SK-N-SH (cell line): ENCODE results near the gene MAP3K13. TPM values are rescaled to one million over a fixed set of nuclear protein-coding genes. Genes with fewer than 3 reads are reported as not detected.

Source experiments
- CTCF ChIA-PET: fragments of 300-600, 350-600 bp; formaldehyde crosslinking; extraction: SDS; loops from one replicate; lab custom pipeline; 2021; lab: Yijun Ruan, JAX
- POLR2A ChIA-PET: fragments of 350-600 bp; sonication (Branson Sonifier 250); formaldehyde crosslinking; extraction: SDS; loops from one replicate; lab custom pipeline; 2020; ENCODE audit warnings: antibody characterized with exemption, inconsistent platforms; lab: Yijun Ruan, JAX
- DNase-seq: peaks from one replicate; pipeline ENCODE4 v3.0.0; 2012
- H2AFZ ChIP-seq: fragments of 200-600 bp; sonication (generic); 2 replicates; pipeline ENCODE4 v1.8.1; 2016; ENCODE audit warnings: antibody characterized with exemption, mild to moderate bottlenecking, low read depth
- H3F3A ChIP-seq: fragments of 200-600 bp; sonication (generic); replicated peaks from 2 replicates; pipeline ENCODE3; 2016; ENCODE audit warnings: antibody characterized with exemption, mild to moderate bottlenecking; ENCODE audit not compliant: insufficient read depth
- H3K27ac ChIP-seq, 2 experiments: fragments of 200-500 bp in 1 of 2; fragments of 200-600 bp in 1 of 2; sonication (Bioruptor generic) in 1 of 2; sonication (generic), shearing (Covaris generic) in 1 of 2; 2 replicates each; pipeline versions ENCODE4 v1.5.1 to v1.6.1; 2014 to 2016; ENCODE audit warnings: low read depth in 2 of 2, inconsistent platforms in 1 of 2, low read length in 1 of 2, mild to moderate bottlenecking in 1 of 2, mixed read lengths in 1 of 2
- H3K27me3 ChIP-seq: fragments of 200-600 bp; sonication (generic), shearing (Covaris generic); 2 replicates; pipeline ENCODE4 v1.6.1; 2016; ENCODE audit warnings: mixed run types; ENCODE audit not compliant: insufficient read depth
- H3K36me3 ChIP-seq, 2 experiments: fragments of 200-500 bp in 1 of 2; fragments of 200-600 bp in 1 of 2; sonication (Bioruptor generic) in 1 of 2; sonication (generic) in 1 of 2; replicated peaks in 1 of 2; 2 replicates each; pipeline versions ENCODE3 to v1.5.1; 2014 to 2016; ENCODE audit warnings: low read length in 1 of 2, mild to moderate bottlenecking in 1 of 2; ENCODE audit not compliant: insufficient read depth in 2 of 2, control insufficient read depth in 1 of 2
- H3K4me1 ChIP-seq, 2 experiments: fragments of 200-500 bp in 1 of 2; fragments of 200-600 bp in 1 of 2; sonication (Bioruptor generic) in 1 of 2; sonication (generic), shearing (Covaris generic) in 1 of 2; 2 replicates each; pipeline versions ENCODE4 v1.5.1 to v1.6.1; 2014 to 2016; ENCODE audit warnings: low read depth in 1 of 2, low read length in 1 of 2, mixed run types in 1 of 2; ENCODE audit not compliant: insufficient read depth in 2 of 2, control insufficient read depth in 1 of 2
- H3K4me2 ChIP-seq: fragments of 200-600 bp; sonication (generic), shearing (Covaris generic); 2 replicates; pipeline ENCODE4 v1.6.1; 2017; ENCODE audit warnings: mixed run types
- H3K4me3 ChIP-seq, 2 experiments: fragments of 200-500 bp in 1 of 2; fragments of 200-600 bp in 1 of 2; sonication (Bioruptor generic) in 1 of 2; sonication (generic), shearing (Covaris generic) in 1 of 2; 2 replicates each; pipeline versions ENCODE4 v1.5.1 to v1.8.1; 2014 to 2016; ENCODE audit warnings: low read depth in 2 of 2, inconsistent platforms in 1 of 2, low read length in 1 of 2, mild to moderate bottlenecking in 1 of 2, mixed read lengths in 1 of 2, moderate library complexity in 1 of 2
- H3K79me2 ChIP-seq: fragments of 200-600 bp; sonication (generic); 2 replicates; pipeline ENCODE4 v1.8.1; 2017; ENCODE audit warnings: mild to moderate bottlenecking; ENCODE audit not compliant: insufficient read depth
- H3K9ac ChIP-seq: fragments of 200-600 bp; sonication (generic); 2 replicates; pipeline ENCODE4 v1.6.1; 2017; ENCODE audit warnings: mixed run types
- H3K9me2 ChIP-seq: fragments of 200-600 bp; sonication (generic); 2 replicates; pipeline ENCODE4 v1.6.1; 2017; ENCODE audit warnings: mixed run types
- H3K9me3 ChIP-seq: fragments of 200-600 bp; sonication (generic); 2 replicates; pipeline ENCODE4 v1.6.1; 2017; ENCODE audit warnings: mixed run types, mild to moderate bottlenecking, moderate library complexity
- H4K20me1 ChIP-seq: fragments of 200-600 bp; sonication (generic); 2 replicates; pipeline ENCODE4 v1.6.1; 2017; ENCODE audit warnings: mild to moderate bottlenecking, mixed run types; ENCODE audit not compliant: insufficient read depth
- ELF1 ChIP-seq: IDR thresholded peaks from 2 replicates; pipeline ENCODE4 v1.4.0; 2012
- EP300 ChIP-seq, 2 experiments: IDR thresholded peaks; 2 replicates each; pipeline versions ENCODE4 v1.4.0 to v1.6.1; 2012; ENCODE audit warnings: borderline replicate concordance in 1 of 2, low read depth in 1 of 2, low read length in 1 of 2
- EZH2phosphoT487 ChIP-seq: fragments of 200-600 bp; sonication (generic); IDR thresholded peaks from 2 replicates; pipeline ENCODE4 v1.6.1; 2017; ENCODE audit warnings: low read depth, mixed run types, mild to moderate bottlenecking, antibody characterized with exemption, moderate library complexity, borderline replicate concordance
- FOXJ3 ChIP-seq: sonication (generic); formaldehyde crosslinking; IDR thresholded peaks from 2 replicates; pipeline ENCODE4 v1.5.1; 2020; ENCODE audit warnings: mild to moderate bottlenecking, missing genetic modification reagents
- GABPA ChIP-seq: IDR thresholded peaks from 2 replicates; pipeline ENCODE4 v1.4.0; 2012; ENCODE audit warnings: low read depth, mild to moderate bottlenecking
- MAX ChIP-seq: IDR thresholded peaks from 2 replicates; pipeline ENCODE4 v1.4.0; 2012; ENCODE audit warnings: low read depth
- NRF1 ChIP-seq: IDR thresholded peaks from 2 replicates; pipeline ENCODE4 v1.6.1; 2012; ENCODE audit warnings: low read depth, mild to moderate bottlenecking, low read length
- PBX3 ChIP-seq: IDR thresholded peaks from 2 replicates; pipeline ENCODE4; 2012
- POLR2AphosphoS5 ChIP-seq: IDR thresholded peaks from 2 replicates; pipeline ENCODE4 v1.6.1; 2012; ENCODE audit warnings: low read depth, low read length
- RAD21 ChIP-seq: IDR thresholded peaks from 2 replicates; pipeline ENCODE4 v1.6.1; 2012; ENCODE audit warnings: mild to moderate bottlenecking, low read length
- REST ChIP-seq: IDR thresholded peaks from 2 replicates; pipeline ENCODE4 v1.6.1; 2012; ENCODE audit warnings: mild to moderate bottlenecking, low read depth, low read length, moderate library complexity
- RFX5 ChIP-seq: IDR thresholded peaks from 2 replicates; pipeline ENCODE4 v1.6.1; 2012; ENCODE audit warnings: mild to moderate bottlenecking, improper control_type of control experiment, low read length
- SIN3A ChIP-seq: IDR thresholded peaks from 2 replicates; pipeline ENCODE4 v1.6.1; 2012; ENCODE audit warnings: low read depth, mild to moderate bottlenecking, low read length, moderate library complexity, borderline replicate concordance
- TAF1 ChIP-seq: IDR thresholded peaks from 2 replicates; pipeline ENCODE4 v1.6.1; 2012; ENCODE audit warnings: low read depth, mild to moderate bottlenecking, low read length, moderate library complexity, borderline replicate concordance
- TCF12 ChIP-seq: IDR thresholded peaks from 2 replicates; pipeline ENCODE4 v1.4.0; 2012
- TEAD4 ChIP-seq: IDR thresholded peaks from 2 replicates; pipeline ENCODE4 v1.4.0; 2012; ENCODE audit warnings: mild to moderate bottlenecking, borderline replicate concordance; ENCODE audit not compliant: insufficient read depth
- USF2 ChIP-seq: fragments of 150-350 bp; IDR thresholded peaks from 2 replicates; pipeline ENCODE4 v1.6.1; 2017; ENCODE audit warnings: antibody characterized with exemption, low read length, low read depth, borderline replicate concordance
- YY1 ChIP-seq: IDR thresholded peaks from 2 replicates; pipeline ENCODE4 v1.4.0; 2012; ENCODE audit warnings: low read depth, mild to moderate bottlenecking
- WGBS: methylation state at CpG from one replicate; pipeline ENCODE4 v1.1.6; 2017; ENCODE audit warnings: low lambda C conversion rate; 5-methylcytosine and 5-hydroxymethylcytosine counted together
- polyA plus RNA-seq, 3 experiments: library from polyadenylated mRNA; depleted of rRNA; stranded (reverse); fragments of >200 nt; gene quantifications; 2 replicates each; pipeline ENCODE4 v1.2.3, GENCODE V29; 2012

The MAP3K13 gene
- polyA plus RNA-seq, 1 of the 3 experiments (the other 2 are of a cell fraction): 9.1 TPM

GRCh38 chr3:185490241-185490640 is 127.3 kb downstream of the MAP3K13 start:
- POLR2A ChIA-PET: no interaction called here
- H3K4me3 ChIP-seq: no peak overlapping the region
- H3K4me1 ChIP-seq: no peaks in the 10 kb centered on the region
- H3F3A ChIP-seq: no peaks in the 10 kb centered on the region
- peaks cover 15 to 25% of the 10 kb centered on the region in 2 experiments for H3K36me3 ChIP-seq
- no peaks in the 10 kb centered on the region for H3K9me2 ChIP-seq
- no peak overlapping the region for H3K9ac ChIP-seq
- 97% methylated on average over 4 of the region's 4 CpGs for WGBS
- no peaks in the 10 kb centered on the region for H3K9me3 ChIP-seq
- CTCF ChIA-PET: no interaction called here
- no peaks in the 10 kb centered on the region for H3K27me3 ChIP-seq
- no peak overlapping the region for H3K27ac ChIP-seq
- no peaks in the 10 kb centered on the region for H4K20me1 ChIP-seq
- DNase-seq: no peak
- TF ChIP-seq ELF1: no peak
- no peak for TF ChIP-seq EP300 (IDR thresholded peaks at IDR 0.05; ENCODE audit: borderline replicate concordance in 1 of 2, low read depth in 1 of 2, low read length in 1 of 2)
- TF ChIP-seq TAF1: no peak
- no peak for TF ChIP-seq MAX
- no peak for TF ChIP-seq EZH2phosphoT487
- TF ChIP-seq TCF12: no peak
- TF ChIP-seq RFX5: no peak
- no peak for TF ChIP-seq REST
- no peak for TF ChIP-seq NRF1
- no peak for TF ChIP-seq PBX3
- no peak for TF ChIP-seq RAD21
- TF ChIP-seq POLR2AphosphoS5: no peak
- TF ChIP-seq TEAD4: no peak
- TF ChIP-seq SIN3A: no peak
- TF ChIP-seq FOXJ3 (CRISPR knock-in tag): no peak
- TF ChIP-seq YY1: no peak
- no peak for TF ChIP-seq GABPA
- no peak for TF ChIP-seq USF2
- H3K79me2 ChIP-seq: no peaks in the 10 kb centered on the region
- H2AFZ ChIP-seq: no peak overlapping the region
- H3K4me2 ChIP-seq: no peak overlapping the region
